K562 (cell line): ENCODE data around the gene SNUPN. TPM values are rescaled to one million over a fixed set of nuclear protein-coding genes. Genes with fewer than 3 reads are reported as not detected.

Experiments used
- ATAC-seq: fragments of 200-7000 bp; cut with Tn5 transposase; 3 replicates; pipeline ENCODE4 v1.9.1; 2020; ENCODE audit warnings: moderate library complexity
- BruUV-seq: library from RNA; stranded (reverse); fragments of 400-500 nt; replicated peaks from 2 replicates; lab custom pipeline; 2021; lab: Mats Ljungman, UMichigan
- CTCF ChIA-PET: fragments of 300-600 bp; formaldehyde crosslinking; extraction: SDS; loops from one replicate; lab custom pipeline; 2021; ENCODE audit warnings: low intra/inter-chr PET ratio; lab: Yijun Ruan, JAX
- POLR2A ChIA-PET: fragments of 300-600, 350-650 bp; sonication (Branson Sonifier 250); formaldehyde crosslinking; extraction: SDS; loops from one replicate; lab custom pipeline; 2021; ENCODE audit warnings: antibody characterized with exemption, inconsistent platforms; lab: Yijun Ruan, JAX
- DNase-seq, 4 experiments: peaks; one replicate each; pipeline versions ENCODE4 v3.0.0 to v3.0.0-alpha.2; 2011 to 2018; ENCODE audit warnings: low spot score in 3 of 4, mixed read lengths in 3 of 4; ENCODE audit errors: extremely low read depth in 1 of 4
- FAIRE-seq: peaks from 2 replicates; lab custom pipeline; 2011; peaks lifted over from hg19 to GRCh38; lab: Jason Lieb, UNC
- H2AFZ ChIP-seq: 2 replicates; pipeline ENCODE4 v1.6.0; 2011; ENCODE audit warnings: low read depth, low read length, control low read depth, inconsistent platforms
- H3K27ac ChIP-seq: fragments of 200-600 bp; 3 replicates; pipeline ENCODE4 v1.8.0; 2011; ENCODE audit warnings: low read depth, mild to moderate bottlenecking, control low read depth, inconsistent platforms, low read length, moderate library complexity, mixed read lengths; ENCODE audit errors: extremely low read depth
- H3K27me3 ChIP-seq, 2 experiments: fragments of 300-600 bp in 1 of 2; 2 replicates in 1 of 2; 3 replicates in 1 of 2; pipeline versions ENCODE4 v1.6.0 to v1.8.0; 2011; ENCODE audit warnings: inconsistent platforms in 2 of 2, low read length in 2 of 2, mild to moderate bottlenecking in 1 of 2, mixed read lengths in 1 of 2, moderate library complexity in 1 of 2; ENCODE audit not compliant: control insufficient read depth in 2 of 2, insufficient read depth in 2 of 2
- H3K36me3 ChIP-seq: fragments of 300-600 bp; 3 replicates; pipeline ENCODE4 v1.8.0; 2011; ENCODE audit warnings: mild to moderate bottlenecking, low read length, inconsistent platforms; ENCODE audit not compliant: control insufficient read depth, insufficient read depth
- H3K4me1 ChIP-seq, 2 experiments: fragments of 200-600 bp in 1 of 2; replicated peaks in 1 of 2; 2 replicates in 1 of 2; 3 replicates in 1 of 2; pipeline versions ENCODE4 v1.5.1 to v1.8.0; 2011; ENCODE audit warnings: inconsistent platforms in 2 of 2, low read length in 2 of 2, mild to moderate bottlenecking in 1 of 2, mixed read lengths in 1 of 2, moderate library complexity in 1 of 2; ENCODE audit not compliant: control insufficient read depth in 2 of 2, insufficient read depth in 2 of 2
- H3K4me2 ChIP-seq: 2 replicates; pipeline ENCODE4 v1.6.1; 2011; ENCODE audit warnings: low read length, control low read depth, inconsistent platforms, mixed read lengths; ENCODE audit not compliant: insufficient read depth
- H3K4me3 ChIP-seq: fragments of 200-600 bp; sonication (generic), shearing (Covaris generic); 2 replicates; pipeline ENCODE4 v1.5.1; 2016; ENCODE audit warnings: control low read depth, inconsistent platforms
- H3K79me2 ChIP-seq: fragments of 200-600 bp; 3 replicates; pipeline ENCODE4 v1.8.0; 2011; ENCODE audit warnings: low read length, inconsistent platforms; ENCODE audit not compliant: control insufficient read depth, insufficient read depth
- H3K9ac ChIP-seq, 2 experiments: 2 replicates each; pipeline versions ENCODE4 v1.6.0 to v1.6.1; 2011; ENCODE audit warnings: low read depth in 2 of 2, low read length in 2 of 2, control low read depth in 1 of 2, inconsistent platforms in 1 of 2, mild to moderate bottlenecking in 1 of 2, mixed read lengths in 1 of 2; ENCODE audit not compliant: insufficient read depth in 1 of 2
- H3K9me1 ChIP-seq: one replicate; pipeline ENCODE4 v1.6.0; 2011; ENCODE audit warnings: inconsistent platforms, mild to moderate bottlenecking, low read length, moderate library complexity; ENCODE audit not compliant: control insufficient read depth, insufficient read depth
- H3K9me3 ChIP-seq: replicated peaks from 2 replicates; pipeline ENCODE4 v1.5.1; 2011; ENCODE audit warnings: low read depth, low read length, inconsistent platforms; ENCODE audit not compliant: control insufficient read depth, insufficient read depth
- H4K20me1 ChIP-seq: replicated peaks from 2 replicates; pipeline ENCODE4 v1.6.1; 2011; ENCODE audit warnings: low read length, inconsistent platforms, mixed read lengths; ENCODE audit not compliant: control insufficient read depth, insufficient read depth
- ATF3 ChIP-seq, 2 experiments: fragments of 450-650 bp in 1 of 2; sonication (generic) in 1 of 2; formaldehyde crosslinking in 1 of 2; IDR thresholded peaks in 1 of 2; conservative IDR thresholded peaks in 1 of 2; 2 replicates each; pipeline versions ENCODE4 v1.6.1 to v1.8.1; 2016 to 2023; ENCODE audit warnings: mild to moderate bottlenecking in 2 of 2, moderate library complexity in 2 of 2, inconsistent platforms in 1 of 2, missing genetic modification reagents in 1 of 2
- BRD9 ChIP-seq: fragments of 450-650 bp; IDR thresholded peaks from 2 replicates; pipeline ENCODE4 v1.6.1; 2018; ENCODE audit warnings: low read depth; ENCODE audit not compliant: partially characterized antibody
- DMBX1 ChIP-seq: fragments of 250-450 bp; sonication (Bioruptor Pico); IDR thresholded peaks from 2 replicates; pipeline ENCODE4 v1.8.0; 2022; ENCODE audit warnings: inconsistent platforms, mild to moderate bottlenecking, moderate library complexity, borderline replicate concordance
- E2F5 ChIP-seq: sonication (generic); formaldehyde crosslinking; IDR thresholded peaks from 2 replicates; pipeline ENCODE4 v1.8.0; 2022; ENCODE audit warnings: mild to moderate bottlenecking, missing genetic modification reagents
- GABPA ChIP-seq: fragments of 200-800 bp; sonication (Bioruptor generic); conservative IDR thresholded peaks from 2 replicates; pipeline ENCODE4 v1.6.1; 2016; ENCODE audit warnings: low read depth, missing genetic modification characterization, missing compliant biosample characterization
- KHSRP ChIP-seq: fragments of 450-650 bp; IDR thresholded peaks from 2 replicates; pipeline ENCODE4 v1.6.1; 2017
- NR2C2 ChIP-seq, 2 experiments: fragments of 200-800 bp in 1 of 2; sonication (Bioruptor generic) in 1 of 2; sonication (generic) in 1 of 2; formaldehyde crosslinking in 1 of 2; IDR thresholded peaks; 2 replicates each; pipeline versions ENCODE4 v1.6.1 to v1.8.0; 2016 to 2022; ENCODE audit warnings: mild to moderate bottlenecking in 1 of 2, missing compliant biosample characterization in 1 of 2, missing genetic modification characterization in 1 of 2, missing genetic modification reagents in 1 of 2
- SETDB1 ChIP-seq: IDR thresholded peaks from one replicate; pipeline ENCODE4 v1.6.1; 2012; ENCODE audit warnings: low read length, control low read depth, inconsistent platforms
- SIN3B ChIP-seq: fragments of 450-650 bp; IDR thresholded peaks from 2 replicates; pipeline ENCODE4 v1.6.1; 2017; ENCODE audit warnings: low read depth, mild to moderate bottlenecking, moderate library complexity
- ZBTB1 ChIP-seq: sonication (generic); formaldehyde crosslinking; IDR thresholded peaks from 2 replicates; pipeline ENCODE4 v1.8.1; 2023; ENCODE audit warnings: missing genetic modification reagents, low read depth, mild to moderate bottlenecking, borderline replicate concordance
- ZNF639 ChIP-seq, 2 experiments: fragments of 200-800 bp in 1 of 2; sonication (Bioruptor generic) in 1 of 2; sonication (generic) in 1 of 2; formaldehyde crosslinking in 1 of 2; IDR thresholded peaks in 1 of 2; conservative IDR thresholded peaks in 1 of 2; 2 replicates each; pipeline versions ENCODE4 v1.5.0 to v1.6.1; 2016 to 2020; ENCODE audit warnings: missing compliant biosample characterization in 1 of 2, missing genetic modification characterization in 1 of 2, missing genetic modification reagents in 1 of 2
- ZNF699 ChIP-seq: fragments of 250-450 bp; sonication (Bioruptor Pico); IDR thresholded peaks from 2 replicates; pipeline ENCODE4 v1.8.0; 2021; ENCODE audit warnings: mild to moderate bottlenecking, moderate library complexity; ENCODE audit not compliant: insufficient replicate concordance
- WGBS: fragments of 100-300 bp; shearing (Covaris generic); methylation state at CpG from one replicate; pipeline ENCODE4 v1.1.6; 2016; ENCODE audit warnings: low coverage, mixed read lengths; ENCODE audit not compliant: insufficient coverage; ENCODE audit errors: missing lambda C conversion rate; 5-methylcytosine and 5-hydroxymethylcytosine counted together
- in situ Hi-C: fragments of 300-500 bp; cut with MboI; formaldehyde crosslinking; loops from 4 replicates; pipeline ENCODE4 v1.15.0; 2018; ENCODE audit warnings: inconsistent platforms, mixed read lengths
- intact Hi-C: fragments of 100-400 bp; cut with micrococcal nuclease; formaldehyde crosslinking; loops from 2 replicates; pipeline ENCODE4 v1.14.2; 2022
- polyA plus RNA-seq, 8 experiments: library from polyadenylated mRNA; depleted of rRNA in 4 of 8; stranded (reverse) in 5 of 8; unstranded in 3 of 8; fragments of >200 nt; fragmentation: Nextera tagmentation in 2 of 8; fragmentation: Illumina TruSeq in 1 of 8; extraction: Ambion mirVana in 2 of 8; extraction: Trizol in 1 of 8; gene quantifications; 2 replicates each; pipeline versions ENCODE4 v1.2.1 to v1.2.3, GENCODE V29; 2011 to 2014; ENCODE audit warnings: inconsistent platforms in 1 of 8, missing spikeins in 1 of 8
- total RNA-seq, 7 experiments: library from RNA; depleted of rRNA in 6 of 7; stranded (reverse); fragments of >200 nt in 6 of 7; fragmentation: Illumina TruSeq in 2 of 7; extraction: Trizol in 2 of 7; gene quantifications; 2 replicates each; pipeline versions ENCODE4 v1.2.1 to v1.2.3, GENCODE V29; 2011 to 2021; ENCODE audit warnings: low replicate concordance in 1 of 7

SNUPN gene
- total and polyA plus RNA-seq, 9 of the 15 experiments (the other 6 are each of a cell fraction or from before 2014, with no cell fraction given), result 32.2 to 78.3 (median 40.0) TPM

- CTCF ChIA-PET, result no interaction called here
- H3K9me3 ChIP-seq, result no peaks in the 10 kb centered on the region
- TSS peak; percentile 57 for BruUV-seq
- peaks cover 50% of the 10 kb centered on the region for H3K79me2 ChIP-seq
- peak overlapping the region; percentile 95 for H3K27ac ChIP-seq
- DNase-seq, result no peak
- FAIRE-seq, result peak; percentile 29
- no peak for TF ChIP-seq SETDB1
- TF ChIP-seq ATF3 (IDR thresholded peaks at IDR 0.05), result peak; percentile 46; the same call in 1 of the 2 replicates
- no peak for TF ChIP-seq ATF3 (CRISPR knock-in tag; conservative IDR thresholded peaks at IDR 0.05)
- no peak for TF ChIP-seq ZNF639 (CRISPR knock-in tag; conservative IDR thresholded peaks at IDR 0.05 in 1 of 2, IDR thresholded peaks at IDR 0.05 in 1 of 2)
- no peak for TF ChIP-seq SIN3B
- no peak for TF ChIP-seq KHSRP
- no peak for TF ChIP-seq E2F5 (CRISPR knock-in tag)
- no peak for TF ChIP-seq BRD9
- no peak for TF ChIP-seq NR2C2 (CRISPR knock-in tag; IDR thresholded peaks at IDR 0.05)
- no peak for TF ChIP-seq NR2C2 (tag; IDR thresholded peaks at IDR 0.05)
- no peak for TF ChIP-seq DMBX1
- no peak for TF ChIP-seq ZNF699 (CRISPR knock-in tag)
- TF ChIP-seq GABPA (tag), result 0 out of 2 replicates have a peak, but pooled peaks have one; percentile 5
- 0 out of 2 replicates have a peak, but pooled peaks have one; percentile 2 for TF ChIP-seq ZBTB1 (CRISPR knock-in tag)
- TF ChIP-seq, all 486 proteins: peak for 3
- intact Hi-C loops, result loop anchor here (5.0 kb wide), 2 partner anchors 50 to 125 kb away; partner anchors contain the start of genes SIN3A and SNUPN
- ATAC-seq, result peak; percentile 19
- H4K20me1 ChIP-seq, result no peaks in the 10 kb centered on the region
- in situ Hi-C loops, result no loop called here
- POLR2A ChIA-PET, result interaction anchor here (0.8 to 1.9 kb wide), 8 partner anchors 12 to 230 kb away, joined by 3 to 6 read pairs (median 4); partner anchors contain the start of genes NEIL1 and SNUPN
- no peak overlapping the region; the same call in 1 of the 2 replicates for H2AFZ ChIP-seq
- H3K9ac ChIP-seq, result peak overlapping the region; percentile 93 to 99; a peak in 3 of 4 replicates
- H3K27me3 ChIP-seq, result no peaks in the 10 kb centered on the region
- 11% methylated on average over 13 of the region's 13 CpGs for WGBS
- H3K36me3 ChIP-seq, result 0 out of 3 replicates have a peak, but pooled peaks cover 5% of the 10 kb centered on the region
- H3K4me2 ChIP-seq, result peak overlapping the region; percentile 73
- H3K4me3 ChIP-seq, result peak overlapping the region; percentile 96
- peaks cover 5% of the 10 kb centered on the region for H3K9me1 ChIP-seq
- H3K4me1 ChIP-seq, result peaks cover 17 to 18% of the 10 kb centered on the region in 2 experiments; a peak in 4 of 5 replicates
These were observed 47.9 kb downstream of the SNUPN start for GRCh38 chr15:75577401-75578172.
